H1 (cell line): ENCODE measurements around the gene HARS1. TPM values are rescaled to one million over a fixed set of nuclear protein-coding genes. Genes with fewer than 3 reads are reported as not detected.
A peak's percentile ranks its signal among the peaks of the same experiment; 100 is the strongest.

ENCODE experiments used
- ASH2L ChIP-seq: fragments of 200-600, 300-600 bp; sonication (generic); IDR thresholded peaks from one replicate; pipeline ENCODE4 v1.7.1; 2017; ENCODE audit warnings: low read length
- BRCA1 ChIP-seq: IDR thresholded peaks from 2 replicates; pipeline ENCODE4 v1.6.1; 2012; ENCODE audit warnings: low read depth, low read length, improper control_type of control experiment
- CBX8 ChIP-seq: fragments of 300-800, 300-1000 bp; sonication (generic); IDR thresholded peaks from 2 replicates; pipeline ENCODE4 v1.7.1; 2016; ENCODE audit warnings: low read depth, low read length, borderline replicate concordance
- EGR1 ChIP-seq: IDR thresholded peaks from 2 replicates; pipeline ENCODE4 v1.6.1; 2011; ENCODE audit warnings: low read depth, low read length, borderline replicate concordance
- EZH2 ChIP-seq: fragments of 200-600 bp; sonication (generic); IDR thresholded peaks from 2 replicates; pipeline ENCODE4 v1.7.1; 2012; ENCODE audit warnings: low read depth, mild to moderate bottlenecking, moderate library complexity, low read length, inconsistent platforms; ENCODE audit not compliant: severe bottlenecking
- FOSL1 ChIP-seq: IDR thresholded peaks from 2 replicates; pipeline ENCODE4 v1.6.1; 2011; ENCODE audit warnings: mild to moderate bottlenecking, low read depth, low read length, moderate library complexity; ENCODE audit not compliant: insufficient read depth
- HDAC2 ChIP-seq, 2 experiments: fragments of 300-600 bp in 1 of 2; sonication (generic) in 1 of 2; IDR thresholded peaks; 2 replicates each; pipeline ENCODE4 v1.6.1; 2011 to 2012; ENCODE audit warnings: low read depth in 2 of 2, low read length in 2 of 2, mild to moderate bottlenecking in 2 of 2, moderate library complexity in 2 of 2, borderline replicate concordance in 1 of 2, inconsistent platforms in 1 of 2
- KDM4A ChIP-seq: IDR thresholded peaks from one replicate; pipeline ENCODE4 v1.7.1; 2012; ENCODE audit warnings: low read depth, mild to moderate bottlenecking, moderate library complexity, low read length, inconsistent platforms; ENCODE audit not compliant: severe bottlenecking
- NANOG ChIP-seq: IDR thresholded peaks from 2 replicates; pipeline ENCODE4 v1.6.1; 2011; ENCODE audit warnings: low read length, low read depth, mild to moderate bottlenecking, inconsistent platforms; ENCODE audit not compliant: insufficient read depth, poor library complexity, severe bottlenecking
- NRF1 ChIP-seq: IDR thresholded peaks from 2 replicates; pipeline ENCODE4 v1.6.1; 2011; ENCODE audit warnings: mild to moderate bottlenecking, low read depth, low read length, improper control_type of control experiment
- PHF8 ChIP-seq: fragments of 200-600 bp; sonication (generic); conservative IDR thresholded peaks from 2 replicates; pipeline ENCODE4 v1.7.1; 2012; ENCODE audit warnings: low read depth, mild to moderate bottlenecking, inconsistent platforms, low read length, moderate library complexity
- POLR2A ChIP-seq, 2 experiments: IDR thresholded peaks; 1 replicate in 1 of 2; 2 replicates in 1 of 2; pipeline ENCODE4 v1.6.1; 2011; ENCODE audit warnings: low read depth in 2 of 2, low read length in 2 of 2, mild to moderate bottlenecking in 2 of 2; ENCODE audit errors: control extremely low read depth in 1 of 2
- POU5F1 ChIP-seq: IDR thresholded peaks from 2 replicates; pipeline ENCODE4 v1.6.1; 2011; ENCODE audit warnings: low read depth, mild to moderate bottlenecking, low read length, moderate library complexity
- RAD21 ChIP-seq, 2 experiments: IDR thresholded peaks in 1 of 2; conservative IDR thresholded peaks in 1 of 2; 2 replicates each; pipeline ENCODE4 v1.6.1; 2011; ENCODE audit warnings: low read depth in 2 of 2, low read length in 2 of 2, improper control_type of control experiment in 1 of 2, inconsistent platforms in 1 of 2, mild to moderate bottlenecking in 1 of 2, moderate library complexity in 1 of 2
- RFX5 ChIP-seq: IDR thresholded peaks from 2 replicates; pipeline ENCODE4 v1.6.1; 2011; ENCODE audit warnings: low read depth, low read length, improper control_type of control experiment, borderline replicate concordance
- RXRA ChIP-seq: IDR thresholded peaks from 2 replicates; pipeline ENCODE4 v1.6.1; 2011; ENCODE audit warnings: low read depth, mild to moderate bottlenecking, low read length, moderate library complexity; ENCODE audit not compliant: insufficient read depth
- SP2 ChIP-seq: IDR thresholded peaks from 2 replicates; pipeline ENCODE4 v1.6.1; 2012; ENCODE audit warnings: mild to moderate bottlenecking, low read length, inconsistent platforms
- SP4 ChIP-seq: IDR thresholded peaks from 2 replicates; pipeline ENCODE4 v1.6.1; 2012; ENCODE audit warnings: low read length, inconsistent platforms
- SUZ12 ChIP-seq: fragments of 200-600 bp; sonication (generic); IDR thresholded peaks from 2 replicates; pipeline ENCODE4 v1.6.1; 2012; ENCODE audit warnings: mild to moderate bottlenecking, inconsistent platforms, low read length, moderate library complexity, mixed read lengths
- TAF1 ChIP-seq: IDR thresholded peaks from 2 replicates; pipeline ENCODE4 v1.6.1; 2011; ENCODE audit warnings: mild to moderate bottlenecking, low read depth, low read length
- TAF7 ChIP-seq: optimal IDR thresholded peaks from 2 replicates; pipeline ENCODE3; 2011; ENCODE audit warnings: low read depth, mild to moderate bottlenecking, inconsistent platforms, low read length, moderate library complexity, borderline replicate concordance
- TBP ChIP-seq: IDR thresholded peaks from 2 replicates; pipeline ENCODE4 v1.6.1; 2011; ENCODE audit warnings: low read depth, low read length, improper control_type of control experiment
- TCF12 ChIP-seq: IDR thresholded peaks from 2 replicates; pipeline ENCODE4 v1.6.1; 2011; ENCODE audit warnings: low read depth, mild to moderate bottlenecking, low read length
- YY1 ChIP-seq: IDR thresholded peaks from 2 replicates; pipeline ENCODE4 v1.6.1; 2011; ENCODE audit warnings: low read depth, mild to moderate bottlenecking, low read length
- polyA plus RNA-seq, 7 experiments: library from polyadenylated mRNA; depleted of rRNA in 3 of 7; stranded (reverse) in 5 of 7; unstranded in 2 of 7; fragments of >200 nt in 5 of 7; fragments of 200-250 nt in 2 of 7; gene quantifications; 1 replicate in 5 of 7; 2 replicates in 1 of 7; 4 replicates in 1 of 7; pipeline versions ENCODE4 v1.2.1 to v1.2.3, GENCODE V29; 2011 to 2013; ENCODE audit warnings: missing spikeins in 2 of 7, mixed read lengths in 2 of 7
- total RNA-seq: library from RNA; stranded (reverse); fragmentation: NEBNext Ultra II Directional; extraction: Animal tissue kit (Norgen Biotek cat#: 25700); gene quantifications from 2 replicates; pipeline ENCODE4 v1.2.1, GENCODE V29; 2021

HARS1 gene
- total and polyA plus RNA-seq, 2 of the 8 experiments (the other 6 are each of a cell fraction or from before 2014, with no cell fraction given): 27.8 to 56.8 TPM

DNA sequence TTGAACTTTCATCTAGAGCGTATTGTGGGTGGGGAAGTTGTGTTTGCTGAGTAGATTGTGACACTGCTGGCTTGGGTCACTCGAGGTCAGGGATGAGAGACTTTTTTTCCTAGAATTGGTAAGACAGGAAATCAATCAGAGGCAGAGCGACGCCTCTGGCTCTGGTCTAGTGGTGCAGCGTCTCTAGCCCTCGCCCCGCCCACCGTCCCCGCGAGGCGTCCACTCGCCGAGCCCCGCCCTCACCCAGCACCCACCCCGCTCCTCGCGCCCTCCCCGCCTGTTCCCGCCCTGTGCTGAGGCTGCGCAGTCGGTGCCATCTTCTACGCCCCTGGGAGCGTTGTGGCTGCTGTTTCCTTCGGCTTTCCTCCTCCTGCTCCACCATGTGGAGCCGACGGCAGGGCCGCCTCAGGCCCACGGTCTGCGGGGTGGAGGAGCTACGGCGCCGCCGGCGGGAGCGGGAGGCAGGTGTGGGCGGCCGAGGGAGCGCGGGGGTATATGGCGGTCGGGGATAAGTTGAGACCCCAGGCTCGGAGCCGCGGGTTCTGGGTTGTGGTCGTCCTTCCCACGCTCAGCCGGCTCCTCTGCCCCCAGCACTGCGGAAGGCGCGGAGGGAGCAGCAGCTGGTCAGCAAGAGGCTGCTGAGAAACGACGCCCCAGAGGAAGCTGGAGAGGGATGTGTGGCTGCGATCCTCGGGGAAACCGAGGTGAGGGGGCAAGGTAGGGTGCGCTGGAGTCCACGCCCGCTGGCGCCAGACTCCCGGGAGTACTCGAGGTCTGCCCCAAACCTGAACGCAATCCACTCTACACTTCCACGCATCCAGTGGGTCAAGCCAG, 51.8 kb downstream of the HARS1 start, which contains the start of gene TMCO6 (continued):
- TF ChIP-seq RAD21 (IDR thresholded peaks at IDR 0.05 in 1 of 2, conservative IDR thresholded peaks at IDR 0.05 in 1 of 2; ENCODE audit: low read depth in 2 of 2, low read length in 2 of 2) (peak; percentile 51 to 60), EZH2 (no peak), EGR1 (no peak), POU5F1 (no peak), SP4 (no peak), FOSL1 (no peak), KDM4A (peak; percentile 94), POLR2A (IDR thresholded peaks at IDR 0.05; ENCODE audit: control extremely low read depth in 1 of 2, low read depth in 2 of 2, low read length in 2 of 2) (peak in 1 of 2 experiments; percentile 76; a peak in 2 of 3 replicates), BRCA1 (no peak), NRF1 (peak; percentile 44), PHF8 (peak; percentile 92), ASH2L (peak; percentile 71), TCF12 (no peak), NANOG (no peak), RFX5 (no peak), TAF1 (peak; percentile 70; the same call in 1 of the 2 replicates), CBX8 (no peak), SP2 (no peak), HDAC2 (IDR thresholded peaks at IDR 0.05; ENCODE audit: borderline replicate concordance in 1 of 2, low read depth in 2 of 2, low read length in 2 of 2) (peak; percentile 8 to 62; a peak in 1 of 4 replicates), YY1 (0 out of 2 replicates have a peak, but pooled peaks have one; percentile 37), RXRA (no peak), TBP (peak; percentile 76; the same call in 1 of the 2 replicates), TAF7 (peak; percentile 71), SUZ12 (no peak)
